ENCODE measurements around the gene GRAMD2A. TPM values are rescaled to one million over a fixed set of nuclear protein-coding genes. Genes with fewer than 3 reads are reported as not detected.

GRAMD2A gene
- total RNA-seq, 3 donors from 2014 or later, result 0.98 to 8.0 (median 2.5) TPM

- no peaks in the 10 kb centered on the region for H3K36me3 ChIP-seq (ENCODE audit: low read depth)
- intact Hi-C loops (cut with DNase I, micrococcal nuclease), result no loop called here
- ATAC-seq, result no peak
- no peaks in the 10 kb centered on the region for H3K9me3 ChIP-seq
- H3K4me3 ChIP-seq, result no peak overlapping the region
- no peaks in the 10 kb centered on the region for H3K4me1 ChIP-seq (ENCODE audit: low read depth)
- no peak for DNase-seq
- TF ChIP-seq CTCF (IDR thresholded peaks at IDR 0.05), result no peak
These were observed 3.7 kb downstream of the GRAMD2A start for GRCh38 chr15:72193836-72194396.

GRCh38 chr15:72192416-72192815 lies 5.2 kb downstream of the GRAMD2A start:
- no peaks in the 10 kb centered on the region for H3K9me3 ChIP-seq
- DNase-seq (no peak), ATAC-seq (no peak)
- intact Hi-C loops (cut with DNase I, micrococcal nuclease), result no loop called here
- no peak overlapping the region for H3K4me3 ChIP-seq
- H3K36me3 ChIP-seq (ENCODE audit: low read depth), result no peaks in the 10 kb centered on the region
- TF ChIP-seq CTCF (IDR thresholded peaks at IDR 0.05), result no peak
- H3K4me1 ChIP-seq (ENCODE audit: low read depth), result no peaks in the 10 kb centered on the region

GRCh38 chr15:72189250-72189902 lies 8.2 kb downstream of the GRAMD2A start:
- no peak for ATAC-seq
- Histone ChIP-seq H3K4me3 (no peak overlapping the region), H3K9me3 (no peaks in the 10 kb centered on the region), H3K4me1 (ENCODE audit: low read depth) (no peaks in the 10 kb centered on the region), H3K36me3 (ENCODE audit: low read depth) (no peaks in the 10 kb centered on the region)
- intact Hi-C loops (cut with DNase I, micrococcal nuclease), result no loop called here
- no peak for DNase-seq
- no peak for TF ChIP-seq CTCF (IDR thresholded peaks at IDR 0.05)

- H3K9me3 ChIP-seq, result no peaks in the 10 kb centered on the region
- intact Hi-C loops (cut with DNase I, micrococcal nuclease), result no loop called here
- no peak for TF ChIP-seq CTCF (IDR thresholded peaks at IDR 0.05)
- H3K4me1 ChIP-seq (ENCODE audit: low read depth), result no peaks in the 10 kb centered on the region
- DNase-seq (peak in 1 of 3 donors; percentile 53), ATAC-seq (peak; percentile 87)
- no peaks in the 10 kb centered on the region for H3K36me3 ChIP-seq (ENCODE audit: low read depth)
- no peak overlapping the region for H3K4me3 ChIP-seq
These were observed 13.3 kb downstream of the GRAMD2A start for GRCh38 chr15:72184165-72184811.

- DNase-seq (no peak), ATAC-seq (no peak)
- H3K36me3 ChIP-seq (ENCODE audit: low read depth), result no peaks in the 10 kb centered on the region
- no peaks in the 10 kb centered on the region for H3K9me3 ChIP-seq
- H3K4me3 ChIP-seq, result no peak overlapping the region
- H3K4me1 ChIP-seq (ENCODE audit: low read depth), result no peaks in the 10 kb centered on the region
- intact Hi-C loops (cut with DNase I, micrococcal nuclease), result no loop called here
- TF ChIP-seq CTCF (IDR thresholded peaks at IDR 0.05), result no peak
These were observed 13.8 kb downstream of the GRAMD2A start for GRCh38 chr15:72183781-72184164.

Data from mucosa of descending colon (tissue), 3 donors.